GM21825 (cell line): ENCODE measurements around the gene PPFIA3.

ENCODE experiments used
- ATAC-seq: cut with Tn5 transposase; IDR thresholded peaks from one replicate; pipeline ENCODE4 v1.9.1; 2021; ENCODE audit warnings: mild to moderate bottlenecking, moderate library complexity; ENCODE audit not compliant: unreplicated experiment

The PPFIA3 gene

GRCh38 chr19:49148784-49149651 is 29.7 kb downstream of the PPFIA3 start:
- ATAC-seq = no peak

- ATAC-seq = no peak
Measured at GRCh38 chr19:49149652-49150105, 30.3 kb downstream of the PPFIA3 start.

GRCh38 chr19:49150106-49150943 is 31.0 kb downstream of the PPFIA3 start:
- no peak for ATAC-seq

GRCh38 chr19:49150944-49151243 is 31.6 kb downstream of the PPFIA3 start:
- ATAC-seq = no peak

GRCh38 chr19:49151267-49152118 is 32.1 kb downstream of the PPFIA3 start:
- no peak for ATAC-seq

GRCh38 chr19:49152119-49152550 is 32.8 kb downstream of the PPFIA3 start:
- no peak for ATAC-seq

GRCh38 chr19:49153167-49153809 is 33.9 kb downstream of the PPFIA3 start:
- no peak for ATAC-seq

GRCh38 chr19:49154279-49154678 is 34.9 kb downstream of the PPFIA3 start:
- no peak for ATAC-seq

- no peak for ATAC-seq
Measured at GRCh38 chr19:49155005-49155819, 35.9 kb downstream of the PPFIA3 start, which contains the start of gene HRC. Gene HRC, minus strand, starts transcription at chr19:49155396. Its CDS starts 159 bp downstream, at chr19:49155237.

GRCh38 chr19:49155820-49156346 is 36.5 kb downstream of the PPFIA3 start:
- no peak for ATAC-seq

GRCh38 chr19:49157445-49158224 is 38.3 kb downstream of the PPFIA3 start, which contains the start of gene TRPM4:
Gene TRPM4, plus strand, starts transcription at chr19:49157792. Its CDS starts 75 bp downstream, at chr19:49157867.
- ATAC-seq = no peak

- ATAC-seq = no peak
Measured at GRCh38 chr19:49160450-49161189, 41.3 kb downstream of the PPFIA3 start.

GRCh38 chr19:49161987-49162386 is 42.6 kb downstream of the PPFIA3 start:
- no peak for ATAC-seq

- no peak for ATAC-seq
Measured at GRCh38 chr19:49165111-49165750, 45.9 kb downstream of the PPFIA3 start.

GRCh38 chr19:49165865-49166301 is 46.5 kb downstream of the PPFIA3 start:
- no peak for ATAC-seq

GRCh38 chr19:49167857-49168409 is 48.6 kb downstream of the PPFIA3 start:
- ATAC-seq = no peak

- ATAC-seq = no peak
Measured at GRCh38 chr19:49168421-49168820, 49.1 kb downstream of the PPFIA3 start.
